NOMO-1 treated with DMSO at 0.1 percent for 48 hours (cell line): ENCODE measurements around the gene PLA2G4C.

Source experiments
- DNase-seq: peaks from one replicate; lab custom pipeline; 2025; ENCODE audit not compliant: unreplicated experiment; lab: John Stamatoyannopoulos, UW

Gene PLA2G4C

GRCh38 chr19:48110350-48110966 lies at the start of gene PLA2G4C:
Gene PLA2G4C, minus strand, starts transcription at chr19:48110817. Its CDS starts 4,288 bp downstream, at chr19:48106529.
- DNase-seq: peak; percentile 33

GRCh38 chr19:48158210-48158790 lies 47.7 kb upstream of the PLA2G4C start:
- DNase-seq: no peak

GRCh38 chr19:48154003-48154402 lies 43.4 kb upstream of the PLA2G4C start:
- DNase-seq: no peak

- peak; percentile 52 for DNase-seq
These were observed 41.9 kb upstream of the PLA2G4C start for GRCh38 chr19:48152551-48152950.

- DNase-seq: no peak
These were observed 38.8 kb upstream of the PLA2G4C start for GRCh38 chr19:48149430-48149829.

- DNase-seq: no peak
These were observed 38.0 kb upstream of the PLA2G4C start for GRCh38 chr19:48148576-48148975.

- no peak for DNase-seq
These were observed 37.1 kb upstream of the PLA2G4C start for GRCh38 chr19:48147597-48148175.

GRCh38 chr19:48139053-48139452 lies 28.4 kb upstream of the PLA2G4C start:
- DNase-seq: no peak

- DNase-seq: no peak
These were observed 26.8 kb upstream of the PLA2G4C start for GRCh38 chr19:48137411-48137810.

- DNase-seq: no peak
These were observed 25.9 kb upstream of the PLA2G4C start for GRCh38 chr19:48136547-48136946.

GRCh38 chr19:48135411-48135810 lies 24.8 kb upstream of the PLA2G4C start:
- DNase-seq: no peak

- no peak for DNase-seq
These were observed 22.5 kb upstream of the PLA2G4C start for GRCh38 chr19:48133094-48133493.

GRCh38 chr19:48127561-48127960 lies 16.9 kb upstream of the PLA2G4C start:
- no peak for DNase-seq

- DNase-seq: no peak
These were observed 13.5 kb upstream of the PLA2G4C start for GRCh38 chr19:48123907-48124651.

GRCh38 chr19:48122421-48122820 lies 11.8 kb upstream of the PLA2G4C start:
- no peak for DNase-seq

GRCh38 chr19:48121909-48122371 lies 11.3 kb upstream of the PLA2G4C start:
- DNase-seq: no peak

GRCh38 chr19:48121066-48121465 lies 10.4 kb upstream of the PLA2G4C start:
- no peak for DNase-seq

GRCh38 chr19:48120505-48120904 lies 9.9 kb upstream of the PLA2G4C start:
- DNase-seq: no peak

- no peak for DNase-seq
These were observed 7.5 kb upstream of the PLA2G4C start for GRCh38 chr19:48118131-48118517.

GRCh38 chr19:48117515-48118130 lies 7.0 kb upstream of the PLA2G4C start:
- DNase-seq: no peak

- no peak for DNase-seq
These were observed 2.7 kb upstream of the PLA2G4C start for GRCh38 chr19:48113190-48113917.
